DOHH2 (cell line): Measurements from ENCODE around the gene AGAP3.

ENCODE experiments used
- H3F3A ChIP-seq: fragments of 200-600 bp; sonication (generic), shearing (Covaris generic); 2 replicates; pipeline ENCODE4 v1.6.0; 2016; ENCODE audit warnings: antibody characterized with exemption, mild to moderate bottlenecking; ENCODE audit not compliant: control insufficient read depth, insufficient read depth
- H3K27ac ChIP-seq: fragments of 200-600 bp; sonication (generic); 2 replicates; pipeline ENCODE4 v1.5.1; 2014; ENCODE audit warnings: low read depth, mild to moderate bottlenecking, low read length, moderate library complexity
- H3K27me3 ChIP-seq: fragments of 200-600 bp; sonication (generic); 2 replicates; pipeline ENCODE4 v1.6.1; 2014; ENCODE audit warnings: mild to moderate bottlenecking, low read length, mixed read lengths; ENCODE audit not compliant: control insufficient read depth
- H3K36me3 ChIP-seq: fragments of 200-600 bp; sonication (generic); 2 replicates; pipeline ENCODE4 v1.6.1; 2014; ENCODE audit warnings: mild to moderate bottlenecking, low read length, moderate library complexity, mixed read lengths; ENCODE audit not compliant: control insufficient read depth
- H3K4me1 ChIP-seq: fragments of 200-600 bp; sonication (generic); 2 replicates; pipeline ENCODE4 v1.6.1; 2014; ENCODE audit warnings: mild to moderate bottlenecking, low read length, mixed read lengths; ENCODE audit not compliant: control insufficient read depth
- H3K4me2 ChIP-seq: fragments of 200-600 bp; sonication (generic); 2 replicates; pipeline ENCODE4 v1.6.0; 2014; ENCODE audit warnings: mild to moderate bottlenecking, low read length, moderate library complexity
- H3K4me3 ChIP-seq: fragments of 200-600 bp; sonication (generic); 2 replicates; pipeline ENCODE4 v1.5.1; 2014; ENCODE audit warnings: mild to moderate bottlenecking, low read length, mixed read lengths
- H3K79me2 ChIP-seq: fragments of 200-600 bp; sonication (generic); 2 replicates; pipeline ENCODE4 v1.6.1; 2014; ENCODE audit warnings: mild to moderate bottlenecking, low read length, mixed read lengths; ENCODE audit not compliant: control insufficient read depth
- H3K9me2 ChIP-seq: fragments of 200-600 bp; sonication (generic); replicated peaks from 2 replicates; pipeline ENCODE4 v1.6.1; 2014; ENCODE audit warnings: mild to moderate bottlenecking, low read length, mixed read lengths; ENCODE audit not compliant: control insufficient read depth
- H3K9me3 ChIP-seq: fragments of 200-600 bp; sonication (generic); 2 replicates; pipeline ENCODE4 v1.6.1; 2014; ENCODE audit warnings: antibody characterized with exemption, low read length, mixed read lengths; ENCODE audit not compliant: control insufficient read depth, insufficient read depth
- H4K20me1 ChIP-seq: fragments of 200-600 bp; sonication (generic); 2 replicates; pipeline ENCODE4 v1.6.0; 2014; ENCODE audit warnings: low read depth, mild to moderate bottlenecking, antibody characterized with exemption, low read length, moderate library complexity; ENCODE audit not compliant: control insufficient read depth, insufficient read depth
- EZH2phosphoT487 ChIP-seq: fragments of 200-600 bp; sonication (generic); IDR thresholded peaks from 2 replicates; pipeline ENCODE4 v1.6.1; 2017; ENCODE audit warnings: borderline replicate concordance, mild to moderate bottlenecking, antibody characterized with exemption, low read length, moderate library complexity, mixed read lengths
- TF ChIP-seq, protein P1 (sequence below): fragments of 200-600 bp; sonication (generic); IDR thresholded peaks from one replicate; pipeline ENCODE4 v1.5.1; 2014; ENCODE audit warnings: antibody characterized with exemption, mild to moderate bottlenecking, low read depth, low read length; ENCODE audit not compliant: poor library complexity, severe bottlenecking

AGAP3 gene

DNA sequence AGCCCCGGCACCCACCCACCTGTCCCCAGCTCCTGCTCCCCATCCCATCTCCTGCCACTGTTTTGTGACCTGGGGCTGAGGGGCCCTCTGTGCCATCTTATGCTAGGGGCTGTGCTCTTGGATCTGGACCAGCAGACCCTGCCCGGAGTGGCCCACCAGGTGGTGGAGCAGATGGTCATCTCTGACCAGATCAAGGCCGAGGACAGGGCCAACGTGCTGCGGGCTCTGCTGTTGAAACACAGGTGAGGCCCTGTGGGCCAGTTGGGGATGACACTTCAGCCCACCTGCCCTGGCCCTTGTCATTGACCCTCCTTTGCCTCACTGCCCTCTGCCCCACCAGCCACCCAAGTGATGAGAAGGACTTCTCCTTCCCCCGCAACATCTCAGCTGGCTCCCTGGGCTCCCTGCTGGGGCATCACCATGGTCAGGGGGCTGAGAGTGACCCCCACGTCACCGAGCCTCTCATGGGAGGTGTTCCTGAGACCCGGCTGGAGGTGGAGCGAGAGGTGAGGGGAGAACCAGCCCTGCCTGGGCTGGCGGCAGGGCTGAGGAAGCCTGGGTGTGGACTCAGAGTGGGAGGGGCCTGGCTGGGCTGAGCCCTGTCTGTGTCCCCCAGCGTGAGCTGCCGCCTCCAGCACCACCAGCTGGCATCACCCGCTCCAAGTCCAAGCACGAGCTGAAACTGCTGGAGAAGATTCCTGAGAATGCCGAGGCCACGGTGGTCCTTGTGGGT lies 16.3 kb upstream of the AGAP3 start:
- peaks cover 80% of the 10 kb centered on the region for H3K36me3 ChIP-seq
- H4K20me1 ChIP-seq, result no peaks in the 10 kb centered on the region
- TF ChIP-seq, protein P1, sequence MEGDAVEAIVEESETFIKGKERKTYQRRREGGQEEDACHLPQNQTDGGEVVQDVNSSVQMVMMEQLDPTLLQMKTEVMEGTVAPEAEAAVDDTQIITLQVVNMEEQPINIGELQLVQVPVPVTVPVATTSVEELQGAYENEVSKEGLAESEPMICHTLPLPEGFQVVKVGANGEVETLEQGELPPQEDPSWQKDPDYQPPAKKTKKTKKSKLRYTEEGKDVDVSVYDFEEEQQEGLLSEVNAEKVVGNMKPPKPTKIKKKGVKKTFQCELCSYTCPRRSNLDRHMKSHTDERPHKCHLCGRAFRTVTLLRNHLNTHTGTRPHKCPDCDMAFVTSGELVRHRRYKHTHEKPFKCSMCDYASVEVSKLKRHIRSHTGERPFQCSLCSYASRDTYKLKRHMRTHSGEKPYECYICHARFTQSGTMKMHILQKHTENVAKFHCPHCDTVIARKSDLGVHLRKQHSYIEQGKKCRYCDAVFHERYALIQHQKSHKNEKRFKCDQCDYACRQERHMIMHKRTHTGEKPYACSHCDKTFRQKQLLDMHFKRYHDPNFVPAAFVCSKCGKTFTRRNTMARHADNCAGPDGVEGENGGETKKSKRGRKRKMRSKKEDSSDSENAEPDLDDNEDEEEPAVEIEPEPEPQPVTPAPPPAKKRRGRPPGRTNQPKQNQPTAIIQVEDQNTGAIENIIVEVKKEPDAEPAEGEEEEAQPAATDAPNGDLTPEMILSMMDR, result no peak
- TF ChIP-seq EZH2phosphoT487, result no peak
- no peaks in the 10 kb centered on the region for H3K79me2 ChIP-seq
- no peak overlapping the region for H3K4me3 ChIP-seq
- H3K27ac ChIP-seq, result no peak overlapping the region
- H3K9me2 ChIP-seq, result no peaks in the 10 kb centered on the region
- no peaks in the 10 kb centered on the region; the same call in 1 of the 2 replicates for H3F3A ChIP-seq
- H3K9me3 ChIP-seq, result no peaks in the 10 kb centered on the region
- H3K4me1 ChIP-seq, result no peaks in the 10 kb centered on the region
- H3K27me3 ChIP-seq, result no peaks in the 10 kb centered on the region
- no peak overlapping the region for H3K4me2 ChIP-seq

DNA sequence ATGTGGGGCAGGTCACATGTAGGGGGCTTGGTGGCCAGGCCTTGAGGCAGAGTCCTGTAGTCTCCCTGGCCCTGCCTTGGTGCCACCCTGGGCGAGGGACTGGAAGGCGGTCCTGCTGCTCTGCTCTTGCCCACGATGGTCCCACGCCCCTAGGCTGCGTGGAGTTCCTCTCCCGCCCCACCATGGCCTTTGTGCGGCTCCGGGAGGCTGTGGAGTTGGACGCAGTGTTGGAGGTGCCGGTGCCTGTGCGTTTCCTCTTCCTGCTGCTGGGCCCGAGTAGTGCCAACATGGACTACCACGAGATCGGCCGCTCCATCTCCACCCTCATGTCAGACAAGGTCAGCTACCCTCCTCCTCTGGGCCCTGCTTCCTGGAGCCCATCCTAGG lies 15.7 kb upstream of the AGAP3 start:
- TF ChIP-seq EZH2phosphoT487, result no peak
- TF ChIP-seq, protein P1, result no peak

GRCh38 chr7:151071032-151071866 lies 15.0 kb upstream of the AGAP3 start:
- Histone ChIP-seq H3K4me1 (no peaks in the 10 kb centered on the region), H3K36me3 (peaks cover 80% of the 10 kb centered on the region), H3F3A (no peaks in the 10 kb centered on the region; the same call in 1 of the 2 replicates), H3K27me3 (no peaks in the 10 kb centered on the region), H3K9me3 (no peaks in the 10 kb centered on the region), H3K27ac (no peak overlapping the region), H3K9me2 (no peaks in the 10 kb centered on the region), H3K4me3 (no peak overlapping the region), H3K4me2 (no peak overlapping the region), H3K79me2 (no peaks in the 10 kb centered on the region), H4K20me1 (no peaks in the 10 kb centered on the region)
- TF ChIP-seq, protein P1, result no peak
- no peak for TF ChIP-seq EZH2phosphoT487

More for the DNA sequence above, 15.7 kb upstream of the AGAP3 start:
- Histone ChIP-seq H3K79me2 (no peaks in the 10 kb centered on the region), H4K20me1 (no peaks in the 10 kb centered on the region), H3K4me2 (no peak overlapping the region), H3K27ac (no peak overlapping the region), H3K27me3 (no peaks in the 10 kb centered on the region), H3K9me2 (no peaks in the 10 kb centered on the region), H3K36me3 (peaks cover 80% of the 10 kb centered on the region), H3K4me1 (no peaks in the 10 kb centered on the region), H3F3A (no peaks in the 10 kb centered on the region; the same call in 1 of the 2 replicates), H3K4me3 (no peak overlapping the region), H3K9me3 (no peaks in the 10 kb centered on the region)
